Inferior parietal cortex (tissue), 1 donor: ENCODE data around the gene ARRDC5.
"Not testable (repeated sequence)": the region's sequence is repeated elsewhere in the genome, so short reads cannot be mapped to it uniquely, and the experiment has no call there.

Experiments used
- DNase-seq: peaks from one replicate; pipeline ENCODE4 v3.0.0-alpha.2; 2016; ENCODE audit errors: extremely low spot score

The ARRDC5 gene

DNA sequence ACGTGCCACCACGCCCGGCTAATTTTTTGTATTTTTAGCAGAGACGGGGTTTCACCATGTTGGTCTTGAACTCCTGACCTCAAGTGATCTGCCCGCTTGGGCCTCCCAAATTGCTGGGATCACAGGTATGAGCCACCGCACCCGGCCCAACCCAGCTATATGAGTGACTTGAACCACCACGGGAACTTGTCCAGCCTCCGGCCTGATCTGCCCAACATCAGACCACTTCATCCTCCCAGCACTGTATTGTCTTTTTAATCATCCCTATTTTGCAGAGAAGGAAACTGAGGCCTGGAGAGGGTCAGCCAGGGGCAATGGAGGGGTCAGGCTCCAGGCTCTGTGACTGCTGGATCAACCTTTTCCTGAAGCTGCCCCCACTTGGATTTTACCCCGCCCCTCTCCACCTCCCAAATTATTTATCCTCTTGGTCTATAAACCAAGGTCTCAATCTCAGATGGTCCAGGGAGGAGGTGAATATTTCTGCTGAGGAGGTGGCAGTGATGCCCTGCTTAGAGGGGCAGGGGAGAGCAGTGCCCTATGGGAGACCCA is 34.3 kb downstream of the ARRDC5 start:
- no peak for DNase-seq

DNA sequence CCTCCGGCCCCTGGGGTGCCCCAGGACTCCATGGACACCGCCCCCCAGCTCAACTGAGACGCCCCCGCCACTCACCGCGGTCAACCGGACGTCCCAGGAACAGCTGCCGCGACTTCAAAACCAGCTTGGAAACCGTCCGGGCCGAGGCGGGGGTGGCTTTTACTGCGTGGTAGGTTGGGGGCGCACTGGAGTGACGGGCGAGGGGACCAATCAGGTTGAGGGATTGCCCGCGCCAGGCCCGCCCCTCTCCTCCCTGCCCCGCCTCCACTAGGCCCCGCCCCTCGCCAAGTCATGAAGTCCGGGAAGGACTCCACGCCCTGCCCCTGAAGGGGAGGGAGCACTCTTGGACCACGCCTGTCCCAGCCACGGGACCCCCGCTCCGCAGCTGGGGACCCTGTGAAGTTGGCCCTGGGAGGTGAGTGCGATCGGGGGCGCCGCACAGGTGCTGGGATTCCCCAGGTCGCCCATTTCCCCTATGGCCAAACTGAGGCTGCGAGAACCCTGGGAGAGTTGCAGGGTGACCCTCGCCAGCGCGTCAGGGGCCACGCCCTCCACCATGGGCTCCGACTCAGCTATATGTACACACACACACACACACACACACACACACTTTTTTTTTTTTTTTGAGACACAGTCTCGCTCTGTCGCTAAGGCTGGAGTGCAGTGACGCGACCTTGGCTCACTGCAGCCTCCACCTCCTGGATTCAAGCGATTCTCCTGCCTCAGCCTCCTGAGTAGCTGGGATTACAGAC is 35.0 kb downstream of the ARRDC5 start, which contains the start of gene PLIN3:
TSS of gene PLIN3 (minus strand) at position 134 of the 752 bp plus-strand sequence. CDS start 6,273 bp downstream, outside the sequence.
- DNase-seq: peak; percentile 74

DNA sequence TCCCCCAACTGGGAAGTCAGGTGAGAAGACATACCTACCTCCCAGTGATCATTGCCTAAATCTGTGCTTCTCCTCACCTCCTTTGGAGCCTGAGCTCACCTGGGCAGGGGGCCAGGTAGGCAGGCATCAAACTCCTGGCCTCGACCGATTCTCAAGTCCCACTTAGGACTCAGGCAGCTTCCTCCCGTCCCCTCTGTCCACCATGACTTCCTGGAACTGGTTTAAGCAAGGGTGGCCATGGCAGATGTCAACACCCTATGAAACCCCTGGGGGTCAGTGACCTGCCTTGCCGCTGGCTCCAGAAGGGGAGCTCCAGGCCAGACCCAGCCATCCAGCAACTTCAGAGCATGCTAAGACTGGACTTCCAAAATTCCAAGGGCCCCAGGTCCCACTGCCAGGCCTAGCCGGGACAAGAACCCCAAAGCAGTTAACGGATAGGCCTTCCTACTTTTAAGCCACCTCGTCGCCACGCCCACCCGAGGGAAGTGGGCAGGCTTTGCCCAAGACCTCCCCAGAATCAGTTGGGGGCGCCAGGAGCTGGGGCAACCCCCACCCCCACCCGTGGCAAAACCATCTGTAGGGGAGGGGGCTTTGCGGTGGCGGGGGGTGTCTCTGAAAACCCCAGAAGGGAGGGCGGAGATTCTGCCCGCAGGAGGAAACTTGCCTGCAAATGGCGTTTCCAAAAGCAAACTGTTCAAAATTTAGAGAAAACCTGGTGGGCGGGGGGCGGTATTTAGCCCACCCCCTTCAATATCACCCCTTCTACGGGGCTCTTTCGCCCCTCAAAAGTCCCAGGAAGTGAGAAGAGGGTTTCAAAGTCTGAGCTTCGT is 35.9 kb downstream of the ARRDC5 start:
- no peak for DNase-seq

DNA sequence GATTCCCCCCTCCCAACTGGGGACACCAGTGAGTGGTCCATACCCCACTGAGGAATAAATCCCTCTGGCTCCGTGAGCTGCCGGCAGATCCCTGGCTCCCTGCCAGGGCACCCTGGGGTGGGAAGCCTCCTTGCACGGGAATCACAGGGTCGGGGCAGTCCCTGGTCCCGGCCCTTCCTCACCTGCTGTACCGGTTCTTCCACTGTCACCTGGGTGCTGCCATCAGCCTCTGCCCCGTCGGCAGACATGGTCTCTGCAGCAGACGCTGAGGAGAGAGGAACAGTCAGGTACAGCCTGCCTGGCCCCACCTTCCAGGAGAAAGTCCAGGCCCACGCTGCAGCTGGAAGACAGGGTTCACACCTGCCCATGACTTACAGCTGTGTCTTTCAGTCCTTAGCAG is 41.5 kb downstream of the ARRDC5 start:
- DNase-seq: no peak

DNA sequence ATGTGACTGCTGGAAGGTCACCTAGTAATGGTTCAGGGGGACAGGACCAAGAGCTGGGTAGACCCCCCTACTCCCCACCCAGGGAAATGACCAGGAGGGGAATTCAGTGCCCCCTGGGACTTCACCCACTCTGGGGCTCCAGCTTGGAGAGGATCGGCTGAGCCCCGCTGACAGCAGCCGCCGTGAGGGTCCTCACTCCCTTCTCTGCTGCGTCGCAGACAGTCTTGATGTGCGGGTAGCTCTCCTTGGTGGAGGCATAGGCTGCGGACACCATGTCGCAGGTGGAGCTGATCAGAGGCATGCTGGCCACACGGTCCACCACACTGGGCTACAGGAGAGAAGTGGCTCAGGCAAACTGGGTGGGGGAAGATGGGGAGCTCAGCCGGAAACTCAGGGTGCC is 43.0 kb downstream of the ARRDC5 start:
- DNase-seq: no peak

DNA sequence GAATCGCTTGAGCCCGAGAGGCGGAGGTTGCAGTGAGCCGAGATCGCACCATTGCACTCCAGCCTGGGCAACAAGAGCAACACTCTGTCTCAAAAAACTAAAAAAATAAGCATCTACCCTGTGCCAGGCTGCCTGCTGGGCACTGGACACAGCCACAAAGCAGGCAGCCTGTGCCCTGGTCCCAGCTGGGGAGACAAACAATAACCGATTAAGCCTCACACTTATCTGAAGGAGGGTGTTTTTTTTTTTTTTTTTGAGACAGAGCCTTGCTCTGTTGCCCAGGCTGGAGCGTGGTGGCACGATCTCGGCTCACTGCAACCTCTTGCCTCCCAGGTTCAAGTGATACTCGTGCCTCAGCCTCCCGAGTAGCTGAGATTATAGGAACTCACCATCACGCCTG is 46.2 kb downstream of the ARRDC5 start:
- DNase-seq: not testable (repeated sequence)

DNA sequence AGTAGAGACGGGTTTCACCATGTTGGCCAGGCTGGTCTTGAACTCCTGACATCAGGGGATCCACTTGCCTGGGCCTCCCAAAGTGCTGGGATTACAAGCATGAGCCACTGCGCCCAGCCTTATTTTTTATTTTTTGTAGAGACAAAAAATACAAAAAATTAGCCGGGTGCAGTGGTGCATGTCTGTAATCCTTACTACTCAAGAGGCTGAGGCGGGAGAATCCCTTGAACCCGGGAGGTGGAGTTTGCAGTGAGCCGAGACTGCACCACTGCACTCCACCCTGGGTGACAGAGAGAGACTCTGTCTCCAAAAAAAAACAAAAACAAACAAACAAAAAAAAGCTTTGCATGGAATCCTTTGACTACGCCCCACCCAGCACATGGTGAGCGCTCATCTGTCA is 49.2 kb downstream of the ARRDC5 start:
- DNase-seq: not testable (repeated sequence)

DNA sequence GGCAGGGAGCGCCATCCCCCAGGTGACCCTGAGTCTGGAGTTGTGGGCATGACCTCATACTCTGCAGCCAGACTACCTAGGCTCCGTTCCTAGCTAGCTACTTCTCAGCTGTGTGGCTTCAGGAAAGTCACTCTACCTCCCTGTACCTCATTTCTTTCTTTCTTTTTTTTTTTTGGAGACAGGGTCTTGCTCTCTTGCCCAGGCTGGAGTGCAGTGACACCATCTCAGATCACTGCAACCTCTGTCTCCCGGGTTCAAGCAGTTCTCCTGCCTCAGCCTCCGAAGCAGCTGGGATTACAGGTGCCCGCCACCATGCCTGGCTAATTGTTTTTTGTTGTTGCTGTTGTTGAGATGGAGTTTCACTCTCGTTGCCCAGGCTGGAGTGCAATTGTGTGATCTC is 50.2 kb downstream of the ARRDC5 start:
- no peak for DNase-seq

DNA sequence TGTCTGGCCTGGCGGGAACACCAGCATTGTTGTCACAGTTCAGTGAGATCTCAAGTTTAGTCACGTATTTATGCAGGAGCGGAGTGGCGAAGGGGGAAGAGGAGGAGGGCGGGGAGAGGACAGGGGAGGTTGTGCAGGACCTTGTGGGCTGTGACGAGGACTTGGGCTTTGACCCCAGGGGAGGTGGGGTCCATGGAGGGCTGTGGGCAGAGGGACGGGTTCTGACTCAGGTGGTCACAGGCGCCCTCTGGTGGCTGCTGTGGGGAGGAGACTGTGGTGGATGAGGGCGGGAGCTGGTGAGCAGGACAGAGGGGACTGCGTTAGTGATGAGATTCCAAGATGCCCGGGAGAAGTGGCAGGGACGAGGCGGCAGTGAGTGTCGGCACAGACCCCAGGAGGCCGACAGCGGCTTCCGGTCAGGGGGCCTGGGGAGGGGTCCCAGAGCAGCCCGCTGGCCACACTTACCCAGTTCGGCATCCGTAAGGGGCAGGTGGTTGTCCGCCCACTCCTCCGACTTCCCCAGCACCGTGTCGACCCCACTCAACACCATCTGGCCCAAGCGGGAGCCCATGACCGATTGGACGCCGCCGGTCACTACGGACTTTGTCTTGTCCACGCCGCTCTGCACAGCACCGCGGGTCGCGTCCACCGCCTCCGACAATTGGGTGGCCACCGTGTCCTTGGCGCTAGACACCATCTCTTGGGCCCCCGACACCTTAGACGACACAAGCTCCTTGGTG is 51.0 kb downstream of the ARRDC5 start:
- peak; percentile 72 for DNase-seq

DNA sequence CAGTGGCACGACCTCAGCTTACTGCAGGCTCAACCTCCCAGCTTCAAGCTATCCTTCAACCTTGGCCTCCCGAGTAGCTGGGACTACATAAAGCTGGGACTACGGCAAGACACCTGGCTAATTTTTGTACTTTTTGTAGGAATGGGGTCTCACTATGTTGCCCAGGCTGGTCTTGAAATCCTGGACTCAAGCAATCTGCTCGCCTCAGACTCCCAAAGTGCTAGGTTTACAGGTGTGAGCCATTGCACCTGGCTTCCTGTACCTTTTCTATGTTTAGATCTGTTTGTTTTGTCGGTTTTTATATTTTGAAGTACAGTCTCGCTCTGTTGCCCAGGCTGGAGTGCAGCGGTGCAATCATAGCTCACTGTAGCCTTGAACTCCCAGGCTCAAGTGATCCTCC is 53.7 kb downstream of the ARRDC5 start:
- no peak for DNase-seq

DNA sequence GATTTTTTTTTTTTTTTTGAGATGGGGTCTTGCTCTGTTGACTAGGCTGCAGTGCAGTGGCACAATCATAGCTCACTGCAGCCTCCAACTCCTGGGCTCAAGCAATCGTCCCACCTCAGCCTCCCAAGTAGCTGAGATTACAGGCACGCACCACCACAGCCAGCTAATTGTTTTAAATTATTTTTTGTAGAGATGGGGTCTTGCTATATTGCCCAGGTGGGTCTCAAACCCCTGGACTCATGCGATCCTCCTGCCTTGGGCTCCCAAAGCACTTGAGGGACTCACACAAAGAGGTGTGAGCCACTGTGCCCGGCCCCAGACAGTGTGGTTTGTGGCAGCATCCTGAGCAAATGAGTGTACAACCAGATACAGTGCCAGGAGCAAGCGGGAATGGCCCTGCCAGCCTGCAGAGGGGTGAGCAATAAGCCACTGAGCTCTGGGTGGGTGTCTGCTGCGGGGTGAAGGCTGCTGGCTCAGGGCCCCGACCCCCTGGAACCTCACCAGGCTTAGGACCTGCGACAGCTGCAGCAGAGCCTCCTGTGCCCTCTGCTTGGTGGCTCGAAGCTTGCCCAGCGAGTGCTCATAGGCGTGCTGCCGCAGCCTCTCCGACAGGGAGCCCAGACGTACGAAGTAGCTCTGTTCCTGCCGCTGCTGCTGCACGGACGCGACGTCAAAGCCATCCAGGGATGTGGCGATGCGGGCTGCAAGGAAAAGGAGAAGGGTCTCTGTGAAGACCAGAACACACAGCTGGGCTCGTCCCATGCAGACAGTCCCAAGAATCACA is 55.3 kb downstream of the ARRDC5 start:
- no peak for DNase-seq

DNA sequence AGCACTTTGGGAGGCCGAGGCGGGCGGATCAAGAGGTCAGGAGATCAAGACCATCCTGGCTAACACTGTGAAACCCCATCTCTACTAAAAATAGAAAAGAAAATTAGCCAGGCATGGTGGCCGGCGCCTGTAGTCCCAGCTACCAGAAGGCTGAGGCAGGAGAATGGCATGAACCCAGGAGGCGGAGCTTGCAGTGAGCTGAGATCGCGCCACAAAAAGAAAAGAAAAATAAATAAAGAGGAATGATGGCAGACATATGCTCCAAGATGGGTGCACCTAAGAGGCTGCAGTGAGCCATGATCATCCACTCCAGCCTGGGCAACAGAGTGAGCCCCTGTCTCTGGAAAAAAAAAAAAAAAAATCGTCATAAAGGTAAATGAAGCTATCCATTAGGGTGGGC is 56.7 kb downstream of the ARRDC5 start:
- DNase-seq: not testable (repeated sequence)

DNA sequence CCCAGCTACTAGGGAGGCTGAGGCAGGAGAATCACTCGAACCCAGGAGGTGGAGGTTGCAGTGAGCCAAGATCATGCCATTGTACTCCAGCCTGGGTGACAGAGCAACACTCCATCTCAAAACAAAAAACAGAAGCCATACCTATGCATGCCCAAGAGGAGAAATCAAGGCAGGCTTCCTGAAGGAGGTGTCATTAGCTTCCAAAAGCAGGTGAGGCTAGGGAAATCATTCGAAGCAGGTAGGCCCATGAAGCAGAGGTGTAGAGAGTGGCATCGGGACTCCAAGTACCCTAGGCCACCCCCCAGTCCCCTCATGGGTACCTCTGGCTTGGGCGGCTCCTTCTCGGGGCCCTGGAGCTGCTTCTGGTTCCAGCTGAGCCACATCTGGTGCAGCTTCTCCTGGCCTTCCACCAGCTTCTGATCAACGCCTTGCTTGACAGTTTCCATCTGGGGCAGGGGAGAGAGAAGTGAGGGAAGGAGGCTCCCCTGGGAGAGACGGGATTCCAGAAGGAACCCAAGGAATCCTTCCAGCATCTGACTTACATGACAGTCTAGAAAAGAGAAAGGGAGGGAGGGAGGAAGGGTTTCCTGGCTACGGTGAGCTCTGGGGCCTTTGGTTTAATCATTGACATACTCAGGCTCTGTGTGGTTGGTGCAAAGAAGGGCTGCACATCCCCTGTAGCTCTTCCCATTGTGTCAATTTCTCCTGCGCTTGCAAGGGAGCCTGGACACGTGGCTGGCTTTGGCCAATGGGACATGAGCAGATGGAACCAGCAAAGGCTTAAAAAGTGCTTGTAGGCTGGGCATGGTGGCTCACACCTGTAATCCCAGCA is 58.1 kb downstream of the ARRDC5 start:
- no peak for DNase-seq

DNA sequence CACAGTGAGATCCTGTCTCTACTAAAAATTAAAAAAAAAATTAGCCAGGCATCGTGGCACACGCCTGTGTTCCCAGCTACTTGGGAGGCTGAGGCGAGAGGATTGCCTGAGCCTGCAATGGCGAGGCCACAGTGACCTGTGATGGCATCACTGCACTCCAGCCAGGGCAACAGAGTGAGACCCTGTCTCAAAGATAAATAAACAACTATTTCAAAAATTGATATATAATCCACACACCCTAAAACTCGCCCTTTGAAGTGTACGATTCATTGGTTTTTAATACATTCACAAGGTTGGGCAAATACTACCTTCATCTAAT is 59.1 kb downstream of the ARRDC5 start:
- no peak for DNase-seq
